ENCODE measurements around the gene CFL2.
A peak's percentile ranks its signal among the peaks of the same experiment; 100 is the strongest.

The CFL2 gene

GRCh38 chr14:34714320-34715126 is at the start of gene CFL2:
TSS of gene CFL2 (minus strand) at chr14:34714593. CDS start at chr14:34714540, 53 bp downstream.
- H3K27ac ChIP-seq: peak within 1 kb of the TSS; percentile 78
- TF ChIP-seq ZFX (IDR thresholded peaks at IDR 0.05): peak; percentile 74
- TF ChIP-seq CTCF (conservative IDR thresholded peaks at IDR 0.05): no peak

GRCh38 chr14:34755215-34755614 is 40.8 kb upstream of the CFL2 start:
- no peak overlapping the region for H3K27ac ChIP-seq
- no peak for TF ChIP-seq ZFX (IDR thresholded peaks at IDR 0.05)
- no peak for TF ChIP-seq CTCF (conservative IDR thresholded peaks at IDR 0.05)

- no peak for TF ChIP-seq CTCF (conservative IDR thresholded peaks at IDR 0.05)
- no peak for TF ChIP-seq ZFX (IDR thresholded peaks at IDR 0.05)
- no peak overlapping the region for H3K27ac ChIP-seq
Observed at GRCh38 chr14:34754687-34755086, 40.3 kb upstream of the CFL2 start.

- no peak overlapping the region for H3K27ac ChIP-seq
- TF ChIP-seq CTCF (conservative IDR thresholded peaks at IDR 0.05): no peak
- TF ChIP-seq ZFX (IDR thresholded peaks at IDR 0.05): no peak
Observed at GRCh38 chr14:34750670-34751069, 36.3 kb upstream of the CFL2 start.

GRCh38 chr14:34750233-34750632 is 35.8 kb upstream of the CFL2 start:
- H3K27ac ChIP-seq: no peak overlapping the region
- TF ChIP-seq ZFX (IDR thresholded peaks at IDR 0.05) (no peak), CTCF (conservative IDR thresholded peaks at IDR 0.05) (no peak)

GRCh38 chr14:34749408-34749807 is 35.0 kb upstream of the CFL2 start:
- no peak overlapping the region for H3K27ac ChIP-seq
- TF ChIP-seq ZFX (IDR thresholded peaks at IDR 0.05): no peak
- TF ChIP-seq CTCF (conservative IDR thresholded peaks at IDR 0.05): no peak

GRCh38 chr14:34742270-34743115 is 28.1 kb upstream of the CFL2 start:
- no peak overlapping the region for H3K27ac ChIP-seq
- TF ChIP-seq ZFX (IDR thresholded peaks at IDR 0.05) (no peak), CTCF (conservative IDR thresholded peaks at IDR 0.05) (no peak)
